Mesenchymal stem cell (in vitro differentiated cells and primary cell): ENCODE measurements around the gene FAM25A.
"Not testable (repeated sequence)": the region's sequence is repeated elsewhere in the genome, so short reads cannot be mapped to it uniquely, and the experiment has no call there.

Source experiments
- DNase-seq: peaks from one replicate; pipeline ENCODE4 v3.0.0-alpha.2; 2013
- H2AFZ ChIP-seq: one replicate; pipeline ENCODE4 v1.6.1; 2013; ENCODE audit warnings: low read depth, mild to moderate bottlenecking, control low read depth, inconsistent platforms, low read length, moderate library complexity
- H2AK5ac ChIP-seq: 2 replicates; pipeline ENCODE4 v1.6.1; 2013; ENCODE audit warnings: low read length, moderate library complexity, mild to moderate bottlenecking, inconsistent platforms; ENCODE audit not compliant: severe bottlenecking
- H2BK120ac ChIP-seq: one replicate; pipeline ENCODE4 v1.6.1; 2013; ENCODE audit warnings: low read depth, mild to moderate bottlenecking, inconsistent platforms, low read length, moderate library complexity
- H2BK12ac ChIP-seq, 2 experiments: one replicate each; pipeline ENCODE4 v1.6.1; 2013; ENCODE audit warnings: inconsistent platforms in 2 of 2, low read length in 2 of 2, mild to moderate bottlenecking in 2 of 2, moderate library complexity in 2 of 2, control low read depth in 1 of 2
- H2BK15ac ChIP-seq: one replicate; pipeline ENCODE4 v1.6.1; 2013; ENCODE audit warnings: mild to moderate bottlenecking, low read depth, inconsistent platforms; ENCODE audit not compliant: poor library complexity, severe bottlenecking
- H2BK5ac ChIP-seq: 2 replicates; pipeline ENCODE4 v1.6.1; 2013; ENCODE audit warnings: low read depth, mild to moderate bottlenecking, low read length, control low read depth, inconsistent platforms; ENCODE audit not compliant: poor library complexity, severe bottlenecking
- H3K14ac ChIP-seq, 2 experiments: one replicate each; pipeline ENCODE4 v1.6.1; 2013; ENCODE audit warnings: inconsistent platforms in 2 of 2, low read length in 2 of 2, control low read depth in 1 of 2, mild to moderate bottlenecking in 1 of 2, moderate library complexity in 1 of 2
- H3K18ac ChIP-seq, 2 experiments: one replicate each; pipeline ENCODE4 v1.6.1; 2013; ENCODE audit warnings: inconsistent platforms in 2 of 2, low read length in 2 of 2, control low read depth in 1 of 2, low read depth in 1 of 2, mild to moderate bottlenecking in 1 of 2
- H3K23ac ChIP-seq, 2 experiments: one replicate each; pipeline ENCODE4 v1.6.1; 2013; ENCODE audit warnings: inconsistent platforms in 2 of 2, low read length in 2 of 2, mild to moderate bottlenecking in 2 of 2, moderate library complexity in 2 of 2, control low read depth in 1 of 2
- H3K27ac ChIP-seq: 2 replicates; pipeline ENCODE4 v1.5.1; 2013; ENCODE audit warnings: mild to moderate bottlenecking, moderate library complexity, low read length, control low read depth, inconsistent platforms; ENCODE audit not compliant: poor library complexity, severe bottlenecking
- H3K27me3 ChIP-seq, 2 experiments: 2 replicates each; pipeline versions ENCODE4 v1.6.1 to v1.7.0; 2013; ENCODE audit warnings: low read length in 2 of 2, mild to moderate bottlenecking in 2 of 2, moderate library complexity in 2 of 2, control low read depth in 1 of 2, inconsistent platforms in 1 of 2; ENCODE audit not compliant: control insufficient read depth in 1 of 2, insufficient read depth in 1 of 2
- H3K36me3 ChIP-seq, 2 experiments: 2 replicates each; pipeline versions ENCODE4 v1.6.1 to v1.7.0; 2013; ENCODE audit warnings: low read length in 2 of 2, control low read depth in 1 of 2, inconsistent platforms in 1 of 2, low read depth in 1 of 2, mild to moderate bottlenecking in 1 of 2; ENCODE audit not compliant: insufficient read depth in 2 of 2, control insufficient read depth in 1 of 2
- H3K4ac ChIP-seq, 2 experiments: one replicate each; pipeline ENCODE4 v1.6.1; 2013; ENCODE audit warnings: inconsistent platforms in 2 of 2, low read length in 2 of 2, mild to moderate bottlenecking in 2 of 2, moderate library complexity in 2 of 2, control low read depth in 1 of 2, low read depth in 1 of 2
- H3K4me1 ChIP-seq: 2 replicates; pipeline ENCODE4 v1.6.1; 2013; ENCODE audit warnings: low read depth, low read length, control low read depth; ENCODE audit not compliant: control insufficient read depth, insufficient read depth
- H3K4me2 ChIP-seq: 2 replicates; pipeline ENCODE4 v1.6.1; 2013; ENCODE audit warnings: low read length, mild to moderate bottlenecking, inconsistent platforms; ENCODE audit not compliant: poor library complexity, severe bottlenecking
- H3K4me3 ChIP-seq, 2 experiments: 2 replicates each; pipeline versions ENCODE4 v1.5.1 to v1.7.0; 2013; ENCODE audit warnings: low read length in 2 of 2, mild to moderate bottlenecking in 2 of 2, control low read depth in 1 of 2, low read depth in 1 of 2; ENCODE audit not compliant: insufficient read depth in 1 of 2
- H3K79me1 ChIP-seq: replicated peaks from 2 replicates; pipeline ENCODE4 v1.6.1; 2013; ENCODE audit warnings: mild to moderate bottlenecking, control low read depth, low read length, inconsistent platforms; ENCODE audit not compliant: poor library complexity, severe bottlenecking
- H3K9ac ChIP-seq: 2 replicates; pipeline ENCODE4 v1.7.0; 2013; ENCODE audit warnings: mild to moderate bottlenecking, low read length, moderate library complexity
- H3K9me3 ChIP-seq: 2 replicates; pipeline ENCODE4 v1.7.0; 2013; ENCODE audit warnings: mild to moderate bottlenecking, low read length; ENCODE audit not compliant: control insufficient read depth
- H4K8ac ChIP-seq: one replicate; pipeline ENCODE4 v1.6.1; 2013; ENCODE audit warnings: inconsistent platforms, mild to moderate bottlenecking, low read length, moderate library complexity
- H4K91ac ChIP-seq: one replicate; pipeline ENCODE4 v1.6.1; 2013; ENCODE audit warnings: mild to moderate bottlenecking, low read length, inconsistent platforms
- WGBS: methylation state at CpG from one replicate; pipeline ENCODE4 v1.1.7; 2013; ENCODE audit warnings: mixed read lengths; 5-methylcytosine and 5-hydroxymethylcytosine counted together

FAM25A gene

GRCh38 chr10:87026747-87027508 lies 6.8 kb downstream of the FAM25A start:
- H3K27ac ChIP-seq, H2BK5ac ChIP-seq, H2AK5ac ChIP-seq, H3K36me3 ChIP-seq, H2BK15ac ChIP-seq, H3K4me2 ChIP-seq, H3K14ac ChIP-seq, H3K27me3 ChIP-seq, DNase-seq, H4K8ac ChIP-seq, H2BK120ac ChIP-seq, H3K9ac ChIP-seq, H4K91ac ChIP-seq, H3K4ac ChIP-seq, H2AFZ ChIP-seq, H3K4me1 ChIP-seq, H3K18ac ChIP-seq, H3K79me1 ChIP-seq, H3K9me3 ChIP-seq, H3K4me3 ChIP-seq, H3K23ac ChIP-seq: not testable (repeated sequence)
- peak overlapping the region in 1 of 2 experiments; percentile 71 for H2BK12ac ChIP-seq
- WGBS, result 91% methylated on average over 13 of the region's 17 CpGs

GRCh38 chr10:87030419-87030818 lies 10.3 kb downstream of the FAM25A start:
- H2BK5ac ChIP-seq, H3K14ac ChIP-seq, H3K4me2 ChIP-seq, H3K4me3 ChIP-seq, DNase-seq, H2BK15ac ChIP-seq, H2AK5ac ChIP-seq, H4K91ac ChIP-seq, H3K4me1 ChIP-seq, H3K9me3 ChIP-seq, H3K27me3 ChIP-seq, H3K23ac ChIP-seq, H2BK120ac ChIP-seq, H2AFZ ChIP-seq, H2BK12ac ChIP-seq, H3K79me1 ChIP-seq, H3K4ac ChIP-seq, H3K36me3 ChIP-seq, H3K27ac ChIP-seq, H3K9ac ChIP-seq, H3K18ac ChIP-seq, H4K8ac ChIP-seq: not testable (repeated sequence)
- 87% methylated on average over 1 of the region's 1 CpG for WGBS

- H3K36me3 ChIP-seq, result peaks cover 0 to 3% of the 10 kb centered on the region in 2 experiments
- no peak overlapping the region for H2AFZ ChIP-seq
- WGBS, result 94% methylated on average over 24 of the region's 28 CpGs
- DNase-seq, result no peak
- no peak overlapping the region for H3K14ac ChIP-seq
- H2BK5ac ChIP-seq, result no peak overlapping the region
- no peak overlapping the region for H3K4ac ChIP-seq
- no peaks in the 10 kb centered on the region for H3K4me1 ChIP-seq
- H3K4me3 ChIP-seq, result no peak overlapping the region
- no peak overlapping the region for H3K18ac ChIP-seq
- H4K8ac ChIP-seq, result no peak overlapping the region
- H4K91ac ChIP-seq, result no peak overlapping the region
- H3K79me1 ChIP-seq, result no peaks in the 10 kb centered on the region
- H3K27ac ChIP-seq, result no peak overlapping the region
- H3K27me3 ChIP-seq, result no peaks in the 10 kb centered on the region
- H3K4me2 ChIP-seq, result no peak overlapping the region
- no peak overlapping the region for H2BK12ac ChIP-seq
- no peak overlapping the region for H3K9ac ChIP-seq
- H2AK5ac ChIP-seq, result no peak overlapping the region
- no peak overlapping the region for H2BK120ac ChIP-seq
- H3K23ac ChIP-seq, result no peak overlapping the region
- H3K9me3 ChIP-seq, result no peaks in the 10 kb centered on the region
- H2BK15ac ChIP-seq, result peak overlapping the region; percentile 52
Observed at GRCh38 chr10:87030912-87031635, 11.0 kb downstream of the FAM25A start.

GRCh38 chr10:87036623-87037022 lies 16.5 kb downstream of the FAM25A start:
- no peak overlapping the region for H2AFZ ChIP-seq
- no peaks in the 10 kb centered on the region for H3K79me1 ChIP-seq
- H3K4ac ChIP-seq, result no peak overlapping the region
- H2BK12ac ChIP-seq, result no peak overlapping the region
- no peaks in the 10 kb centered on the region for H3K27me3 ChIP-seq
- H3K14ac ChIP-seq, result no peak overlapping the region
- H4K91ac ChIP-seq, result no peak overlapping the region
- no peak overlapping the region for H3K27ac ChIP-seq
- H3K9me3 ChIP-seq, result no peaks in the 10 kb centered on the region
- H2BK15ac ChIP-seq, result no peak overlapping the region
- H2BK5ac ChIP-seq, result no peak overlapping the region
- no peak overlapping the region for H3K18ac ChIP-seq
- 100% methylated on average over 1 of the region's 1 CpG for WGBS
- H2AK5ac ChIP-seq, result no peak overlapping the region
- no peak overlapping the region for H4K8ac ChIP-seq
- H3K4me2 ChIP-seq, result no peak overlapping the region
- no peak for DNase-seq
- no peak overlapping the region for H2BK120ac ChIP-seq
- H3K4me3 ChIP-seq, result no peak overlapping the region
- H3K36me3 ChIP-seq, result no peaks in the 10 kb centered on the region
- H3K9ac ChIP-seq, result no peak overlapping the region
- H3K4me1 ChIP-seq, result no peaks in the 10 kb centered on the region
- H3K23ac ChIP-seq, result no peak overlapping the region
